Loucy (cell line): ENCODE results near the gene PRM2.

Experiments used
- H2AFZ ChIP-seq: fragments of 200-600 bp; sonication (generic); 2 replicates; pipeline ENCODE4 v1.6.0; 2016; ENCODE audit warnings: antibody characterized with exemption, mild to moderate bottlenecking, low read length, moderate library complexity
- H3F3A ChIP-seq: fragments of 200-600 bp; 2 replicates; pipeline ENCODE4 v1.6.0; 2016; ENCODE audit warnings: antibody characterized with exemption, low read depth, mild to moderate bottlenecking
- H3K27me3 ChIP-seq: fragments of 200-600 bp; sonication (generic); 2 replicates; pipeline ENCODE4 v1.6.1; 2014; ENCODE audit warnings: low read length, mild to moderate bottlenecking; ENCODE audit not compliant: insufficient read depth, poor library complexity, severe bottlenecking
- H3K36me3 ChIP-seq: fragments of 200-600 bp; sonication (generic); 2 replicates; pipeline ENCODE4 v1.6.1; 2016; ENCODE audit warnings: low read length; ENCODE audit not compliant: insufficient read depth
- H3K4me1 ChIP-seq: fragments of 200-600 bp; sonication (generic); 2 replicates; pipeline ENCODE4 v1.5.1; 2014; ENCODE audit warnings: low read length, mild to moderate bottlenecking; ENCODE audit not compliant: insufficient read depth, poor library complexity, severe bottlenecking
- H3K4me2 ChIP-seq: fragments of 200-600 bp; sonication (generic); 2 replicates; pipeline ENCODE4 v1.6.0; 2014; ENCODE audit warnings: antibody characterized with exemption, low read length, low read depth, mild to moderate bottlenecking; ENCODE audit not compliant: poor library complexity, severe bottlenecking
- H3K4me3 ChIP-seq: fragments of 200-600 bp; sonication (generic); 2 replicates; pipeline ENCODE4 v1.5.1; 2014; ENCODE audit warnings: low read length, mild to moderate bottlenecking, mixed read lengths; ENCODE audit not compliant: poor library complexity, severe bottlenecking
- H3K79me2 ChIP-seq: fragments of 200-600 bp; sonication (generic); 2 replicates; pipeline ENCODE4 v1.6.1; 2014; ENCODE audit warnings: low read length; ENCODE audit not compliant: insufficient read depth
- H3K9ac ChIP-seq: fragments of 200-600 bp; sonication (generic); 2 replicates; pipeline ENCODE4 v1.6.0; 2014; ENCODE audit warnings: mild to moderate bottlenecking, low read depth, low read length, moderate library complexity; ENCODE audit not compliant: poor library complexity, severe bottlenecking
- H3K9me2 ChIP-seq: fragments of 200-600 bp; sonication (generic); replicated peaks from 2 replicates; pipeline ENCODE4 v1.6.1; 2016; ENCODE audit warnings: low read depth, low read length, mixed read lengths
- H3K9me3 ChIP-seq: fragments of 200-600 bp; sonication (generic); 2 replicates; pipeline ENCODE4 v1.6.1; 2014; ENCODE audit warnings: mild to moderate bottlenecking, antibody characterized with exemption, low read length, low read depth; ENCODE audit not compliant: insufficient read depth
- H4K20me1 ChIP-seq: fragments of 200-600 bp; sonication (generic); 2 replicates; pipeline ENCODE4 v1.6.0; 2014; ENCODE audit warnings: antibody characterized with exemption, low read length, mild to moderate bottlenecking; ENCODE audit not compliant: insufficient read depth, poor library complexity, severe bottlenecking
- CTCF ChIP-seq: fragments of 200-600 bp; sonication (generic); conservative IDR thresholded peaks from 2 replicates; pipeline ENCODE4 v1.5.1; 2014; ENCODE audit warnings: mild to moderate bottlenecking, antibody characterized with exemption, low read length
- EZH2phosphoT487 ChIP-seq: fragments of 200-600 bp; IDR thresholded peaks from 2 replicates; pipeline ENCODE4 v1.6.1; 2018; ENCODE audit warnings: antibody characterized with exemption, mild to moderate bottlenecking, moderate library complexity, borderline replicate concordance

Gene PRM2

DNA sequence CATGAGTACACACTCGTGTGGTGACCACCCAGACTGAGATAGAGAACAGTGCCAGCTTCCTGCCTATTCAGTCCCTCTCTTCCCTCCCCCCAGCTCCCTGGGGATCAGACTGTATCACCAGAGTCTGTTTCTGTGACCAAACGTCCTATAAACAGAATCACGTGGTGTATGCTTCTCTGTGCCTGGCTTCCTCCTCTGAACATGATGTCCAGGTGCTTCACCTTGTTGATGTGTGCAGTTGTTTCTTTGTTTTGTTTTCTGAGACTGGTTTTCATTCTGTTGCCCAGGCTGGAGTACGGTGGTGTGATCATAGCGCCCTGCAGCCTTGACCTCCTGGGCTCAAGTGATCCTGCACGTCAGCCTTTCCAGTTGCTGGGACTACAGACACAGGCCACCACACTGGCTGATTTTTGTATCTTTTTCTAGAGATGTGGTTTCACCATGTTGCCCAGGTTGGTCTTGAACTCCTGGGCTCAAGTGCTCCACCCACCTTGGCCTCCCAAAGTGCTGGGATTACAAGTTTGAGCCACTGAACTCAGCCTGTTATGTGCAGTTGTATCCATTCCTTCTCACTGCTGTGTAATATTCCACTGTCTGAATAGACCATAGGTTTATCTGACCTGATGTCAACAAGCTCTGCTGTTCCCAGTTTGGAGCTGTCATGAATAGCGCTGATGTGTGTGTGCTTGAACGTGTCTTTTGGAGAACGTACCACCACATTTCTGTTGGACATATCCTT is 33.8 kb upstream of the PRM2 start:
- TF ChIP-seq EZH2phosphoT487 (no peak), CTCF (no peak)
- Histone ChIP-seq H3K9ac (no peak overlapping the region), H3K4me2 (peak overlapping the region; percentile 51), H3K4me3 (no peak overlapping the region), H2AFZ (no peak overlapping the region; the same call in 1 of the 2 replicates), H4K20me1 (no peaks in the 10 kb centered on the region), H3K79me2 (no peaks in the 10 kb centered on the region), H3F3A (no peaks in the 10 kb centered on the region), H3K27me3 (no peaks in the 10 kb centered on the region), H3K4me1 (peaks cover 35% of the 10 kb centered on the region), H3K9me3 (no peaks in the 10 kb centered on the region), H3K36me3 (no peaks in the 10 kb centered on the region), H3K9me2 (no peaks in the 10 kb centered on the region)

DNA sequence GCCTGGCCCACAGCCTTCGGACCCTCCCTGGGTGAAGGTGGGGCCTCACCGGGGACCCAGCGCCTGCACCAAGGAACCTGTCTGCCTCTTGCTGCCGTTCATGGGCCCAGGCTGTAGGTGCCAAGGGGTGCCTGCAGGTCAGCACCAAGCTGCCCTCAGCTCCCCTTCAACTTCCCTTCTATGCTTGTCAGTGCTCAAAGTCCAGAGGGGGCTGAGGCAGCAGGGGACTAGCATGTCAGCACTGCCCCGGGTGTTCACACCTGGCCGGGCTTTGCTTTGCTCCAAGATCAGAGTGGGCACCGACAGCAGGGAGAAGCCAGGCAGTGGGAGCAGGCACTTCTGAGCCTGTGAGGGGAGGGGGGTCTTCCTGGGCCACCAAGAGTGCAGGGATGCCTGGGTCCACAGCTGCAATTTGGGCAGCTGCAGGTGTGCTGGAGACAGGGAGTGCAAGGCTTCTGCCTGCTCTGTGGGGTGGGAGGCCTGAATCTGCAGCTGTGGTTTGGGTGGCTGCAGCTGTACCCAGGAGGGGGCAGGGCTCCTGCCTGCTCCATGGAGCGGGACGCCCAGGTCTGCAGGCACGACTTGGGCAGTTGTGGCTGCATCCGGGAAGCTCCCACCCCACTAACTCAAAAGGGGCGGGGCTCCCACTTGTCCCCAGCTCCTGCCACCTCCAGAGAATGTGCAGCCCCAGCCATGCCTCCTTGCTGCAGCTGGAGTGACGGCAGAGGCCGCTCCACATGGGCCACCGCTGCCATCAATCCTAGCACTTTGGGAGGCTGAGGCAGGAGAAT is 32.4 kb upstream of the PRM2 start:
- no peak overlapping the region for H3K4me2 ChIP-seq
- TF ChIP-seq CTCF (no peak), EZH2phosphoT487 (no peak)
- no peaks in the 10 kb centered on the region for H3F3A ChIP-seq
- peaks cover 35% of the 10 kb centered on the region for H3K4me1 ChIP-seq
- no peaks in the 10 kb centered on the region for H3K9me3 ChIP-seq
- H4K20me1 ChIP-seq = no peaks in the 10 kb centered on the region
- no peak overlapping the region for H3K9ac ChIP-seq
- no peaks in the 10 kb centered on the region for H3K79me2 ChIP-seq
- H3K9me2 ChIP-seq = no peaks in the 10 kb centered on the region
- no peak overlapping the region for H3K4me3 ChIP-seq
- no peak overlapping the region for H2AFZ ChIP-seq
- H3K27me3 ChIP-seq = no peaks in the 10 kb centered on the region
- no peaks in the 10 kb centered on the region for H3K36me3 ChIP-seq

GRCh38 chr16:11307639-11308492 is 31.6 kb upstream of the PRM2 start:
- H3K79me2 ChIP-seq = no peaks in the 10 kb centered on the region
- peaks cover 36% of the 10 kb centered on the region for H3K4me1 ChIP-seq
- no peaks in the 10 kb centered on the region for H3K9me3 ChIP-seq
- H3K9me2 ChIP-seq = no peaks in the 10 kb centered on the region
- H3K27me3 ChIP-seq = no peaks in the 10 kb centered on the region
- TF ChIP-seq CTCF (no peak), EZH2phosphoT487 (no peak)
- H3K4me2 ChIP-seq = no peak overlapping the region
- no peak overlapping the region for H3K4me3 ChIP-seq
- H3F3A ChIP-seq = no peaks in the 10 kb centered on the region
- H3K36me3 ChIP-seq = no peaks in the 10 kb centered on the region
- H4K20me1 ChIP-seq = no peaks in the 10 kb centered on the region
- no peak overlapping the region for H3K9ac ChIP-seq
- no peak overlapping the region for H2AFZ ChIP-seq
